GM21786 (cell line): ENCODE results near the gene RHOT2.

Source experiments
- ATAC-seq: cut with Tn5 transposase; IDR thresholded peaks from one replicate; pipeline ENCODE4 v1.9.1; 2021; ENCODE audit not compliant: unreplicated experiment

Gene RHOT2

DNA sequence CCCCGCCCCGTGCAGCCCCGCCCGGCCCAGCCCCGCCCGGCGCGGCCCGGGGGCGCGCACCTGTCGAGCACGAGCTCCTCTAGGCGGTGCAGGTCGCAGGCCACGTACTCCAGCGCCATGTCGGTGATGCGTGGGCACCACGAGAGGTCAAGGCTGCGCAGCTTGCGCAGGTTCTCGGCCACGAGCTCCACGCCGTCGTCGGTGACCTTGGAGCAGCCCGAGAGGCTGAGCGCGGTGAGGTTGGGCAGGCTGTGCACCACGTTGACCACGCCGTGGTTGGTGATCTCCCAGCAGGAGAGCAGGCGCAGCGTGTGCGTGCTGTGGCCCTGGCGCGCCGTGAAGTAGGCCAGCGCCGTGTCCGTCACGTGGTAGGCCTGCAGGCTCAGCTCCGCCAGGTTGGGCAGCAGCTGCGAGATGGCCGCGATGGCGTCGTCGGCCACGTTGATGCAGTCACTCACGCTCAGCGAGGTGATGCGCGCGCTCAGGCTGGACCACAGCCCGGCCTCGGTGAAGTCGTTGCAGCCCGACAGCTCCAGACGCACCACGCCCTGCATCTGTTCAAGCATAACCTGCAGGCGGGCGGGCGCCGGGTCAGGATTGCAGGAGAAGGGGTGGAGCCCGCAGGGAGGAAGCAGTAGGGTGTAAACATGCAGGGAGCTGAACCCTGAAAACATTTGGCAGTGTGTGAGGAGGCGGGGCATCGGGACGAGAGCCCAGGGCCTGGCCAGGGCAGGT is 27.6 kb downstream of the RHOT2 start:
- ATAC-seq = no peak

DNA sequence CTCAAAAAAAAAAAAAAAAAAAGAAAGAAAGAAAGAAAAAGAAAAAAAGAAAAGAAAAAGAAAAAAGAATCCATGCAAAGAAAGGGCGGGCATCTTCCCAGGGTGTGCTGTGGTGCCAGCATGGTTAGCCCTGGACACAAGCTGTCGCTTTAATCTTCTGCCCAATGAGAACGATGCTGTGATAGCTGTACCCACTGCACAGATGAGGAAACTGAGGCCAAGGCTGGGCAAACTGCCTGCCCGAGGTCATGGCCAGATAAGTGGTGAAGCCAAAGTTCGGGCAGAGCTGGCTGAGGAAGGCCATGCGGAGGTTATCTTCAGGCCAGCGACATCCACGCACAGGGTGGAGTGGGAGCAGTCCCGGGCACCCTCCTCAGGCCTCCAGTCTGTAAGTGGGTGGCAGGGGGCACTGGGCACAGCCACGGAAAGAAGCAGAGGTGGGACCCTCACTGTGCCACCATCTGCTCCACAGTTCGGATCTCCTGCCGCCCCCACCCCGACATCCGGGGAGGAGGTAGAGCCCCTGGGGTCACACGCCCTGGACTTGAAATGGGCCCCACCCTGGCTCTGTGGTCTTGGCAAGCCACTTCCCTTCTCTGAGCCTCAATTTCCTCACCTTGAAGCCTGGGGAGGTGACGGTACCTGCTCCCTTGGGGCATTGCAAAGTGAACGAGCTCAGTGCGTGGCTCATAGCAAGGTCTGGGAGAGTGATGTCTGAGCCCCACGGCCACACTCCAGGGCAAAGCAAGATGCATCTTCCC is 31.2 kb downstream of the RHOT2 start:
- no peak for ATAC-seq

DNA sequence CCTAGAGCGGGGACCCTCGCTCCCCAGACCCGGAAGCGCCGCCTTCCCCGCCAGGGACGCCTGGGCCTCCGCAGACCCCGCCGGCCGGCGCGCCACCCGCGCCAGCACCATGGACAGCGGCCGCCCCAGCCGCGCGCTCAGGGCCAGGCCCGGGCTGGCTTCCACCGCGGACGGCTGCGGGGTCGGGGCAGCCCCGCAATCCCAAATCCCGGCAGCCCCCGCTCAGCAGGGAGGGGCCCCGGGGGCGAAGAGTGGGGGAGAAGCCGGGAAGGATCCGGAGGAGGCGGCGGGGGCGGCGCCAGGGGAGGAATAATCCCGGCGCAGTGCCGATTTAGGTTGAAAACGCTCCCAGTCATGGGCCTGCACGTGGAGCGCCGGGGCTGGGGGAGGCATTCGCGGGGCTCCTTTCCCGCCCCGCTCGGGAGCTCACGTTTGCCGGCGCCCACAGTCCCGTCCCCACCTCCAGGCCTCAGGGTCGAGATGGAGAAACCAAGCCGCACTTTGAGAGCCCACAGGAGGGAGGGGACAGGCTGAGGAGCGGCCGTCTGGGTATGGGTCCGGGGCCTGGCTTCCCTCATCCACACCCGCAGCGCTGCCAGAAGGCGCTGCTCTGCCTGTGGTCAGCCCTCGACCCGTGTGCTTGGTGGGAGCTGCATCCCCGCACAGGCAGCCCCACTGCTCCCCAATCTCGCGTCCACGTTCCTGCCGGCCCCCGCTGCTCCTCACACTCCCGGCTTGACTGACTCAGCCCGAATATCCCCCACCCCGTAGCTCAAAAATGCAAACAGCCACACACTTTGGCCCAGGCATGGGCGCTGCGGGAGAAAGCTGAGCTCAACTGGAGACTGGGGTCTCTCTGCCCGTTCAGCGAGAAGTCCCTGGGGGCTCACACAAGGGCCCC is 33.0 kb downstream of the RHOT2 start:
- no peak for ATAC-seq

DNA sequence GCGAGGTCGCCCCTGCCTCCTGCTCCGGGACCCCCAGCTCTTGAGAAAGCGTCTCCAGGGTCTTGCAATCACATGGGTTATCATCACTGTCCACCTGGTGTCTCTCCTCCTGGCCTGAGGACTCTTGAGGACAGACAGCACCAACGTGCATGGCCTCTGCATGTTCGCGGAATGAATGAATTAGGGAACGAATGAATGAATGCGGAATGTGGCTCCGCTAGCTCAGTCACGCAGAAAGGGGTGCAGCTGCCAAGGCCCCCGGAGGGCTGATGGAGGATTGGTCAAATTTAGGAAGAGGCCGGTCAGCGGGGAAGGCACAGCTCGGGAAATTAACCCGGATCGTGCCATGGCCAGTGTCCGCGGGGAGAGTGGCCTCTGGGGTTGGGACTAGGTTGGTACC is 34.4 kb downstream of the RHOT2 start:
- ATAC-seq = no peak

- no peak for ATAC-seq
These were observed 35.5 kb downstream of the RHOT2 start for GRCh38 chr16:703406-703805.

DNA sequence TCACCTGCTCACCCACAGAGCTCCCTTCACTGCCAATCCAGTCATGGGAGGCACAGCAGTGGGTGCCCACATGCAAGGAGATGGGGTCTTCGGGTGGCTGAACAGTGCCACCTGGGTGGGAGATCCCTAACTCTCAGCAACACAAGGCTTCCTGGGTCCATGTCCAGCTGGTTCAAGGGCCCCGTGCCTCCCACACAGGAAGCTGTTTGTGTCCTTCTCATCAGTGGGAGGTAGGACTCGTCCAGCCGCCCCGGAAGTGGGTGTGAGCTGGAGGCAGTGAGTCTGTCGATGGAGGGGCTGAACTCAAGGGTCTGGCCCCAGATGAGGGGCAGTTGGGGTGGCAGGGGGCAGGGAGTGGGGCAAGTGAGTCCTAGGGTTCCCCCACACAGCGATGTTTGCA is 36.1 kb downstream of the RHOT2 start:
- no peak for ATAC-seq

DNA sequence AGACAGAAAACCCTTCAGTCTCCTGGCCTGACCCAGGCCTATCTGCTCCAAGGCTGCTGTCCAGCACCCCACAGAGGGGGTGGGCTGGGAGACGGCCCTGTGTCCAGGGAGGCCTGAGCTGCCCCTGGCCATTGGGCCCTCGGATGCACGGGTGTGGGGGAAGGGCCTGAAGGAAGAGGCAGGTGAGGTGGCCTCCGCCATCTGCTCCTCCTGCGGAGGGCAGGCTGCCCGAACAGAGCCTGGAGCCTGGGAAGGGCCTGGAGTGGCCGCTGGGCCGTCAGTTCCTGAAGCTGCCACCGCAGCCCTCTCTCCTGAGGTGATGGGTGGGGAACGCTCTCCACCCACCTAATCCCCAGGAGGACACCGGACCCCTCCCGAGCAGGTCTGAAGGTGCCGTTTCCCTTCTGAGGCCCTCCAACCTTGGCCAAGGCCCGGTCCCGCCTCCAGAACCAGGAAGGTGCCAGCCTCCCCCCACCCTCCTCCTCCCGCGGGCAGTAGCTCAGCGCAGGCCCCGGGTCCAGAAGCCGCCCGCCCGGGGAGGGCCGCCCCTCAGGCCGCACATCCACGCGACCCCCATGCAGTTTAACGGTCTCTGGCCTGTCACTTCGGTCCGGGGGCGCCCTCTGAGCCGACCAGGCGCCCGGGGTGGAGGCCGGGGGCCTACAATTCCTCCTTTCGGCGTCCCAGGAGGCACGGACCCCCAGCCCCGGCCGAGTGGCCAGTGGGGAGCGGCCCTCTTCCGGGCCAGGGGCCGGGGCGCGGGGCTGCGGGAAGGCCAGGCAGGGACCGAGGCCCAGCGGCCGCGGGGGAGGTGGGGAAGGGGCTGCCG is 36.8 kb downstream of the RHOT2 start:
- no peak for ATAC-seq

DNA sequence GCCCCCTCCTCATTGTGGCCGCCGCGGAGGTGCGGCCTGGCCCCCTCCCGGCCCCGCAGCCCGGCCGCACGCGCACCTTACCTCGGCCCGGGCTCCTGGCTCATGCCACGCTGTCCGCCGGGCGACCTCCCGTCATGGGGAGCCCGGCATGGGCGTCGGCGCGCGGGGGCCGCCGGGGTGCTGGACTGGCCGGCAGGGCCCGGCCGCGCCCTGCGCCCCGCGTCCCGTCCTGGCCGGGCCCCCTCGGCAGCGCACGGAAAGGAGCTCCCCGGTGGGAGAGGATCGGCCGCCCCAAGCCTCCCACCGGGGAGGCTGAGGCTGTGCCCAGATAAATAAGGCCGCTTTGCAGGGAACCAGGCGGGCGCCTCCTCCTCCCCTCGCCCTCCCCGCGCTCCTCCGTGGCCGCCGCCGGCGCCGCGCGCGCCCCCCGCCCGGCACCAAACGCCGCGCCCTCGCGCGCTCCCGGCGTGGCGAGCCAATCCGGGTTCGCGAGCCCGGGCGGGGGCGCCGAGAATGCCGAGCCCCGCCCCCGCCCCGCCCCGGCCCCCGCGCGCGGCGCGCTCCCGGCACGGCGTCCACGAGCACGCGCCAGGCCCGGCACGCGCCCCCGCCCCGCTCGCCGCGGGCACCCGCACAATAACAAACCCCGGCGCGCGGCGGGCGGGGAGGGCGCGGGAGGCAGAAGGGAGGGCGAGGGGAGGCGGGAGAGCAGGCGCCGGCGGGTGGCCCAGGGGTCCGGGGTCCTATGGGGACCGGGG is 37.7 kb downstream of the RHOT2 start, which contains the start of gene FBXL16:
Gene FBXL16, minus strand, starts transcription at position 371 of the 758 bp plus-strand sequence. CDS start 8,396 bp downstream, outside the sequence.
- ATAC-seq = no peak

DNA sequence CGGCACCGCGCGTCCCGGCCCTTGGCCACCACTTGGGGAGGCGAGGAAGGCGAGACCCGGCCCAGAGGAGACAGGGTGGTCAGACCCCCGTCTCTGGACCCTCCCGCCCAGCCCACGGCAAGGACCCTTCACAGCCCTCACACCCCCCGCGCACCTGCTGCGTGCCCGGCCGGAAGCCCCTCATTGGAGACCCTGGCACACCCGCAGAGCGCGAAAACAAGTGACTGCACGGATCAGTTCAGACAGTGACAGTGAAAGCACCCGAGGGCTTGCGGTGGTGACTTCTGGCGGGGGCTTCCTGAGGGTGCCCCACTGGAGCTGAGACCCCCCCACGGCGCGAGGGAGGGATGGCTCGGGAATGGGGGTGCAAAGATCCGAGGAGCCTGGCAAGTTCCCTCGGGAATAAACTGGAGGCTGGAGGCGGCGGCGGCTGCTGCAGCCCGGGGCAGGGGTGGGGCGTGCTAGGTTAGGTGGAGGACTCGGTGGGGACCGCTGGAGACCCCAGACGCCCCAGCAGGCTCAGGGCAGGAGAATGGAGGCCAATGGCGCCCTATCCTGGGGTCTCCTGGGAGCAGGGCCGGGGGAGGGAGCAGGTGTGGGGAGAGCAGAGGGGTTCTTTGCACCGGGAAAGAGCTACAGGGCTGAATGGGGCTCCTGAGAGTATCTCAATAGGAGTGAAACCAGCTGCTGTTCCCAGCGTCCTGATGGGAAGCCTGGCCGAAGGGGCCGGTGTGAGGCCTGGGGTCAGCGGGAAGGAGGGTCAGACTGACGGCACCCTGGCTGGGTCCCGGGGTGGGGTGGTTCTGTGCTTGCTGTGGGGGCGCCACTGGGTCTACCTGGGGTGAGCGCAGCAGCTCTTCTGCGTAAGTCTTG is 38.5 kb downstream of the RHOT2 start:
- no peak for ATAC-seq

DNA sequence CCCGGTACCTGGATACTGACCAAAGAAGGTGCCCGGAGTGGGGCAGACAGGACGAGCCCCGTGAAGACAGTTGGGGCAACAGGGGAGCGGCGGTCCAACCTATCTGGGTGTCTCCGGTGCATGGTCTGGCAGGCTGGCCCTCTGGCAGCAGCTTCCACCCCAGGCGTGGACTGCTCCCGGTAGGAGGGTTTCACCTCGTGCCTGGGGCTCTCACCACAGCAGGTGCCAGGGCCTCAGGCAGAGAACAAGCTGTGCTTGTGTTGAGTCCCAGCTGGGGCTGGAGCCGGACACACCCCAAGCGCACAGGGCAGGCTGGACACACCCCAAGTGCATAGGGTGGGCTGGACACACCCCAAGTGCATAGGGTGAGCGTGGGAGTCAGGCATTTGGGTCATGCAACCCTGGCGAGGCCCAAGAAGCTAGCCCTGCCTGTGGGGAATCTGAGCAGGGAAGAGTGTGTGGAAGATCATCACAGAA is 39.2 kb downstream of the RHOT2 start:
- no peak for ATAC-seq

- no peak for ATAC-seq
These were observed 40.1 kb downstream of the RHOT2 start for GRCh38 chr16:708019-708418.

GRCh38 chr16:708959-709358 is 41.0 kb downstream of the RHOT2 start:
- no peak for ATAC-seq

- no peak for ATAC-seq
These were observed 41.9 kb downstream of the RHOT2 start for GRCh38 chr16:709566-710499.

GRCh38 chr16:710500-711075 is 42.7 kb downstream of the RHOT2 start:
- no peak for ATAC-seq

GRCh38 chr16:711084-711483 is 43.2 kb downstream of the RHOT2 start:
- no peak for ATAC-seq

DNA sequence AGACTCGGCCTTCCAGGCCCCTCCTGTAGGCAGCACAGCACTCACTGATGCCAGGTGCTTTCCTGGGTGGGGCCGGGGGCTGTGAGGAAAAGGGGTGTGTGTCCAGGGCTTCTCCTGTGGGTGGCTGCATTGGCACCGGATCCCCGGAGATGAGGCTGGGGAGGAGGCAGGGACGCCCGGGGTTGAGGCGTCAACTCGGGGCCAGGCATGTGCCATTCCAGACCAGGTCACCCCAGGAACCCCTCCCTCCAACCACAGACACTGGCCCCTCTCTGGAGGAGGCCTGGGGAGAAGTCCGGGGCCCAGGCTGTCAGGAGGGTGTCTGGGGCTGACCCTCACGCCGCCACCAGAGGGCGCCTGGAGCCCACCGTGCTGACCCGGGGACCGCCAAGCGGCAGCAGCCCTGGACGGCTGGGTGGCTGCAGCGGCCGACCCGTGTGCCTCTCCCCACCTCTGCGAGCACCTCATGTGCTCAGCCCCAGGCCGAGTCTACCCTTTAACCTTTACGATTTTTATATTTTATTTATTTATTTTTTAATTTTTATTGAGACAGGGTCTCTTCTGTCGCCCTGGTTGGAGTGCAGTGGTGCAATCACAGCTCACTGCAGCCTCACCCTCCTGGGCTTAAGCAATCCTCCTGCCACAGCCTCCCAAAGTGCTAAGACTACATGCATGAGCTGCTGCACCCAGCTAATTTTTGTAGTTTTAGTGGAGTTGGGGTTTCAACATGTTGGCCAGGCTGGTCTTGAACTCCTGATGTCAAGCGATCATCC is 43.8 kb downstream of the RHOT2 start:
- no peak for ATAC-seq
